GM19025 (cell line): Measurements from ENCODE around the gene C5orf58.

Source experiments
- ATAC-seq: cut with Tn5 transposase; IDR thresholded peaks from one replicate; pipeline ENCODE4 v1.9.1; 2021; ENCODE audit warnings: mild to moderate bottlenecking, low read depth, moderate library complexity; ENCODE audit not compliant: unreplicated experiment

C5orf58 gene

GRCh38 chr5:170252720-170253350, 20.1 kb downstream of the C5orf58 start:
- no peak for ATAC-seq

GRCh38 chr5:170254056-170254455, 21.3 kb downstream of the C5orf58 start:
- ATAC-seq: peak; percentile 94

GRCh38 chr5:170256571-170256970, 23.8 kb downstream of the C5orf58 start:
- no peak for ATAC-seq

- ATAC-seq: no peak
Measured at GRCh38 chr5:170257370-170257769, 24.6 kb downstream of the C5orf58 start.

- no peak for ATAC-seq
Measured at GRCh38 chr5:170261528-170262043, 28.8 kb downstream of the C5orf58 start.

GRCh38 chr5:170262061-170263045, 29.6 kb downstream of the C5orf58 start:
- ATAC-seq: no peak

- no peak for ATAC-seq
Measured at GRCh38 chr5:170263906-170264305, 31.1 kb downstream of the C5orf58 start.

- ATAC-seq: no peak
Measured at GRCh38 chr5:170265522-170265921, 32.7 kb downstream of the C5orf58 start.

GRCh38 chr5:170266570-170267381, 34.0 kb downstream of the C5orf58 start:
- ATAC-seq: no peak

GRCh38 chr5:170267431-170268152, 34.8 kb downstream of the C5orf58 start:
- ATAC-seq: peak; percentile 76

- no peak for ATAC-seq
Measured at GRCh38 chr5:170268153-170268689, 35.4 kb downstream of the C5orf58 start.

- no peak for ATAC-seq
Measured at GRCh38 chr5:170268884-170269283, 36.1 kb downstream of the C5orf58 start.

GRCh38 chr5:170269579-170269978, 36.8 kb downstream of the C5orf58 start:
- ATAC-seq: no peak

GRCh38 chr5:170270293-170271069, 37.7 kb downstream of the C5orf58 start:
- ATAC-seq: no peak

GRCh38 chr5:170273968-170274710, 41.4 kb downstream of the C5orf58 start:
- no peak for ATAC-seq

- ATAC-seq: no peak
Measured at GRCh38 chr5:170275376-170275994, 42.7 kb downstream of the C5orf58 start.

GRCh38 chr5:170276140-170276539, 43.4 kb downstream of the C5orf58 start:
- ATAC-seq: no peak

GRCh38 chr5:170277867-170278281, 45.1 kb downstream of the C5orf58 start:
- no peak for ATAC-seq
